Inflammatory macrophage treated with lipopolysaccharide for 1 hour (primary cell): ENCODE data around the gene TDRD6.
"Not testable (repeated sequence)": the region's sequence is repeated elsewhere in the genome, so short reads cannot be mapped to it uniquely, and the experiment has no call there.

ENCODE experiments used
- DNase-seq, 2 donors: peaks; one replicate each; pipeline ENCODE4 v3.0.0-alpha.2; 2020 to 2022

TDRD6 gene, protein sequence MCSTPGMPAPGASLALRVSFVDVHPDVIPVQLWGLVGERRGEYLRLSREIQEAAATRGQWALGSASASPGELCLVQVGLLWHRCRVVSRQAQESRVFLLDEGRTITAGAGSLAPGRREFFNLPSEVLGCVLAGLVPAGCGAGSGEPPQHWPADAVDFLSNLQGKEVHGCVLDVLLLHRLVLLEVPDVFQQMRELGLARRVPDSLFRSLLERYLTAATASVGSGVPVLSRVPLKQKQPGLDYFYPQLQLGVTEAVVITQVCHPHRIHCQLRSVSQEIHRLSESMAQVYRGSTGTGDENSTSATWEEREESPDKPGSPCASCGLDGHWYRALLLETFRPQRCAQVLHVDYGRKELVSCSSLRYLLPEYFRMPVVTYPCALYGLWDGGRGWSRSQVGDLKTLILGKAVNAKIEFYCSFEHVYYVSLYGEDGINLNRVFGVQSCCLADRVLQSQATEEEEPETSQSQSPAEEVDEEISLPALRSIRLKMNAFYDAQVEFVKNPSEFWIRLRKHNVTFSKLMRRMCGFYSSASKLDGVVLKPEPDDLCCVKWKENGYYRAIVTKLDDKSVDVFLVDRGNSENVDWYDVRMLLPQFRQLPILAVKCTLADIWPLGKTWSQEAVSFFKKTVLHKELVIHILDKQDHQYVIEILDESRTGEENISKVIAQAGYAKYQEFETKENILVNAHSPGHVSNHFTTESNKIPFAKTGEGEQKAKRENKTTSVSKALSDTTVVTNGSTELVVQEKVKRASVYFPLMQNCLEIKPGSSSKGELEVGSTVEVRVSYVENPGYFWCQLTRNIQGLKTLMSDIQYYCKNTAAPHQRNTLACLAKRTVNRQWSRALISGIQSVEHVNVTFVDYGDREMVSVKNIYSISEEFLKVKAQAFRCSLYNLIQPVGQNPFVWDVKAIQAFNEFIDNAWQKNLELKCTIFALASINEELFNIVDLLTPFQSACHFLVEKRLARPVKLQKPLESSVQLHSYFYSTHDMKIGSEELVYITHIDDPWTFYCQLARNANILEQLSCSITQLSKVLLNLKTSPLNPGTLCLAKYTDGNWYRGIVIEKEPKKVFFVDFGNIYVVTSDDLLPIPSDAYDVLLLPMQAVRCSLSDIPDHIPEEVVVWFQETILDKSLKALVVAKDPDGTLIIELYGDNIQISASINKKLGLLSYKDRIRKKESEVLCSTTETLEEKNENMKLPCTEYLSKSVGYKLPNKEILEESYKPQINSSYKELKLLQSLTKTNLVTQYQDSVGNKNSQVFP (N-terminal part only)

GRCh38 chr6:46687619-46688097 lies at the start of gene TDRD6:
TSS of gene TDRD6 (plus strand) at chr6:46687885. CDS start at chr6:46688129, 244 bp downstream.
- DNase-seq: no peak

GRCh38 chr6:46637933-46638332 lies 49.8 kb upstream of the TDRD6 start:
- no peak for DNase-seq

- DNase-seq: no peak
Measured at GRCh38 chr6:46638650-46639049, 49.0 kb upstream of the TDRD6 start.

DNA sequence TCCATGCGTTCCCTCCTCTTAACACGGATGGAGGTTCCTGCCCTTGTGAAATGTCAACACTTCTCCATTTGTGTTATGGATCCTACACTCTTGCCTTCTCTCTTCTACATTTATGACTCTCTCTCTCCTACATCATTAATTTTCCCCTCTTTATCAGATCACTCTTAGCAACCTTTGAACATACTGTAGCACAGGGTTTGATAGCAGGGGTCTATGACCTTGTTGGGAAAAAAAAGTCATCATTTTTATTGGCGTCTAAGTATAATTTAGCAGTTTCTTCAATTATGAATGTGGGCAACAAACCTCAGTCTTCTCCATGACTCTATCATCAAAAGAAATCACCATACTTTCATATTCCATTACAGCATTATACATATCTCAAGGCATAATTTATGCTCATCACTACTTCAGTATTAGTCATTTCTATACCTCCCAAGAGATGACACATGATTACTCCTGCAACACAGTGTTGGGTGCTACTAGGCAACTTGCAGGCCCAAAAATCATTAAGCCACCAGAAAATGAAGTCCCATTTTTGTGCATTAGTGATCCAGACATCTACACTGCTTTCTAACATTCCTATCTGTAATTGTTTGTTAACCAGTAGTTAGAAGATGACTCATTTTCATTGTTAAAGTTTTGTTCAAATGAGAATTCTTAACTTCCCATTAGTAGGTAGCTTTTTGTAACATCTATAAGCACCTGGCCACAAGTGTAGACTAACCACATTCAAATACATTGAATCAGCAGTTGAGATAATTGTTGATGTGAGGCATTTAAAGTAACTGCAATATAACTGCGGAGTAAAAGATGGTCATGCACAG lies 44.5 kb upstream of the TDRD6 start:
- DNase-seq: no peak

DNA sequence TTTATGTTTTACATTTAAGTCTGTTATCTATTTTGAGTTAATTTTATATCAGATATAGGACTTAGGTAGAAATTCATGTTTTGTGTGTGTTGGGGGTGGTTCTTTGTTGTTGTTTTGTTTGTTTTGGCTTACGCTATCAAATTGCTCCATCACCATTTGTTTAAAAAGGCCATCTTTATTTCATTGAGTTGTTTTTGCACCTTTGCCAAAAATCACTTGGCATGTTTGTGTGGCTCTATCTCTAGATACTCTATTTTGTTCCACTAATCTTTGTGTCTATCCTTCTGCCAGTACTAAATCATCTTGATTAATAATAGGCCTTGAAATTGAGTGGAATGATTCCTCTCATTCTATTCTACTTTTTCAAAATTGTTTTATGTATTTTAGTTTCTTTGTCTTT lies 42.4 kb upstream of the TDRD6 start:
- no peak for DNase-seq

GRCh38 chr6:46648108-46648507 lies 39.6 kb upstream of the TDRD6 start:
- not testable (repeated sequence) for DNase-seq

DNA sequence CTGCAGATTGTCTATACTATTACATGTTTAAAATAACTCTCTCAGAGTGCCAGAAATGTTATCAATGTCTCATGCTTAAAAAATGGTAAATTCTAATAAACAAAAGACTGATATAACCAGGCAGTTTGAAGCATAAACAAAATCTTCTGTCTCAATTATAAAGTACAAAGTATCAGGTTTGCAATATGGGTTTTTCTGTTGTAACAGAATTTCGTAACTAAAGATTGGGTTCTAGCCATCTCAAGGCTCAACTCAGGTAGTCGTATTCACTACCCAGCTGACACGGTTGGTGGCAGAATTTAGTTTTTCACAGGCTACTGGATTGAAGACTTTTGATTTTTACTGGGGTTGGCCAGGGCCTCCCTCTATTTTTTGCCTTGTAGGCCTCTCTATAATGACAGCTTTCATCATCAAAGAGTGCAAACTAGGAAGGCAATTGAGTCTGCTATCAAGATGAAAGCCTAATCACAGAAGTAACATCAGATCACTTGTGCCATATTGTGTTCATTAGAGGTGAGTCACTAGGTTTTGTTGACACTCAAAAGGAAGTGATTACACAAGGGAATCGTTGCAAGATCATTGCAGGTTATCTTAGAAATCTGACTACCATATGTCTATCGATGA lies 38.7 kb upstream of the TDRD6 start:
- DNase-seq: no peak

- DNase-seq: no peak
Measured at GRCh38 chr6:46651006-46651405, 36.7 kb upstream of the TDRD6 start.

GRCh38 chr6:46651816-46652215 lies 35.9 kb upstream of the TDRD6 start:
- no peak for DNase-seq

- DNase-seq: no peak
Measured at GRCh38 chr6:46652232-46652602, 35.5 kb upstream of the TDRD6 start.

GRCh38 chr6:46652603-46653438 lies 34.9 kb upstream of the TDRD6 start, which contains the start of the genes CYP39A1 and SLC25A27:
TSS of gene CYP39A1 (minus strand) at chr6:46652818. CDS start at chr6:46652582, 236 bp downstream.
TSS of gene SLC25A27 (plus strand) at chr6:46652975. CDS start at chr6:46653193, 218 bp downstream.
- DNase-seq: peak; percentile 82 to 91

- DNase-seq: no peak
Measured at GRCh38 chr6:46653439-46654195, 34.1 kb upstream of the TDRD6 start.

DNA sequence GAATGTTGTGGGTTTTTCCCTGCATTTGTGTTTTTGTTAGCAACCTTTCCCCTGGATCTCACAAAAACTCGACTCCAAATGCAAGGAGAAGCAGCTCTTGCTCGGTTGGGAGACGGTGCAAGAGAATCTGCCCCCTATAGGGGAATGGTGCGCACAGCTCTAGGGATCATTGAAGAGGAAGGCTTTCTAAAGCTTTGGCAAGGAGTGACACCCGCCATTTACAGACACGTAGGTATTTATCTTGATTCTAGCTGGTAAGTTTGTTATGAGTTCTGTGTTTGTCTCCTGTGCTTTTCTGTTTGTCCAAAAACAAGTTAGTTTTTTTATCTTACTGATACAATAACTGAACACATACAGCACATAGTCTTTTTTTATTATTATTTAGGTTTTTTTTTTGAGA lies 31.9 kb upstream of the TDRD6 start:
- peak in 1 of 2 donors; percentile 6 for DNase-seq

DNA sequence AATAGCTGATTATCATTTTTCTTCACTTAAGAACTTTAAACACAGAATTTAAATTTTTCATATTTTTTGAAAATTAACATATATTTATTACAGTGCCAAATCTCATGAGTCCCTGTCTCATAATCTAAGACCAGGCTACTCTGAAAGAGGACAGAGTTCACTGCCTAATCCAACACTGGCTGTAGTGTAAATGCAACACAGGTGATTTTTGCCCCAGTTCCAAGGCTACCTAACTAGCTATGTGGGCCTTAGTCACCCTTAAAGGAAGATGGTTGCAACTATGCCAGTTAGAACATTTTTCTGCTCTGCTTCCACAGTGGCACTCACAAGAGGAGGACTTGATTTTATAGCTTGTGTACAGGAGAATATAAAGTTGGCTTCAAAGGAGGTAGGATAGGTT lies 30.0 kb upstream of the TDRD6 start:
- no peak for DNase-seq

- no peak for DNase-seq
Measured at GRCh38 chr6:46661483-46661882, 26.2 kb upstream of the TDRD6 start.

DNA sequence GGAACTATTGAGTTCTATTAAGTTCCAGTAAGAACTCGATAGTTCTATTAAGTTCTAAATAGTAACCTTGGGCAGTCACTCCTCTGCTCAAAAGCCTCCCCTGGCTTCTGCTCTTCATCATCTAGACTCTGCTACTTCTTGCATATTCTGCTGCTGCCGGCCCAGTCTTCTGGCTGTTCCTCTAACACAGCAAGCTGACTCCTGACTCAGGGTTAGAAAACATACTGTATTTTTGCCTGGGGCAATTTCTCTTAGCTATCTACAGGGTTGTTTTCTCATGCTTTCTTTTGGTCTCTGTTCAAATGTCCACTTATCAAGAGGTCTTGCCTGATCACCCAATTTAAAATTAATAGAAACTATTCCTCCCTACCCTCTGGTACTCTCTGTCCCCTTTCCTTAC lies 20.3 kb upstream of the TDRD6 start:
- no peak for DNase-seq

- DNase-seq: no peak
Measured at GRCh38 chr6:46674410-46674809, 13.3 kb upstream of the TDRD6 start.

GRCh38 chr6:46676604-46677313 lies 10.9 kb upstream of the TDRD6 start:
- no peak for DNase-seq

DNA sequence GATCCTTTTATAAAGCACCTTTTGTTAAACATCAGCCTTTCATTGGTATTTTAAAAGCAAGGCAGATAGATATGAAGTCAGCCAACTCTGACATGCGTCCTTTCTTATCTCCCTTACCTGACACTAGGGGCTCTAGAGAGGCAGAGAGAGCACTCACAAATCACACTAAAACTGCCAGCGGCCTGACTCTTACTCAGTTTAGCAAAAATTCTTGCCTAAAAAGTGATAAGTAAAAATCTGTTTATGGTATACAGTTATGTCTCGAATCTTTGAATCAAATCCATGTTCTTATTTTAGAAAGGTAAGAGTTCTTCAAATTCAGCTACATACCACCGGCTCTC lies 10.4 kb upstream of the TDRD6 start:
- no peak for DNase-seq
